PC-9 (cell line): ENCODE data around the gene DGKE.

Experiments used
- CTCF ChIP-seq: fragments of 200-600 bp; sonication (generic); conservative IDR thresholded peaks from 2 replicates; pipeline ENCODE4 v1.6.1; 2017; ENCODE audit warnings: mixed run types, antibody characterized with exemption, mild to moderate bottlenecking, moderate library complexity
- EZH2 ChIP-seq: fragments of 200-600 bp; sonication (generic); IDR thresholded peaks from 2 replicates; pipeline ENCODE4 v1.8.0; 2017; ENCODE audit warnings: antibody characterized with exemption, low read depth

- no peak for TF ChIP-seq CTCF
- TF ChIP-seq EZH2 = no peak
Observed at GRCh38 chr17:56910509-56911235, 76.7 kb downstream of the DGKE start.
